ENCODE results near the gene RNF220. TPM values are rescaled to one million over a fixed set of nuclear protein-coding genes. Genes with fewer than 3 reads are reported as not detected.

The RNF220 gene
- total RNA-seq, 1 experiment from 2014 or later = 128 TPM

DNA sequence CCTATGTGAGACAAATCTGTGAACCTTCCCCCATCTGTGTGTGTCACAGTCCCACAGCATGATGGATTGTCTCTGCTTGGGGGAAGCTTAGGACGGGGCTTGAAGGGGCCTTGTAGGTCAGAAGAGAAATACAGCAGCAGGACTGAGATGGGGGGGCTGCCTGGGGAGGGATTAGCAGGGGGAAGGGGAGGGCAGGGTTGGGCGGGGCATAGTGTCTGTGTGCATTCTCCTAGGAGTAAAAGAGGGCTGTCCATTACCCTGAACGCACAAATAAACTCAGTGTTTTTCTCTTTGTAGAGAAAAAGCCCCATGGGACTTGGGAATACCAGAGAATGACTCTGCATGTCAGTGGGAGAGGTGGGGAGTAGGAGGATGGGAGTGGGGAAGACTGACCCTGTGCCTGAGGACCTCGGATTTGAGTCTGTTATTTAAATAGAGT lies 16.4 kb downstream of the RNF220 start (continued):
- TF ChIP-seq SMAD3 (CRISPR knock-in tag; IDR thresholded peaks at IDR 0.05; ENCODE audit: borderline replicate concordance) = no peak

- CTCF ChIA-PET = interaction anchor here (0.9 to 1.6 kb wide), 3 partner anchors 17 to 155 kb away, joined by 3 to 7 read pairs (median 3); partner anchors contain the start of gene RNF220
Measured at GRCh38 chr1:44422161-44422560, 17.1 kb downstream of the RNF220 start.

DNA sequence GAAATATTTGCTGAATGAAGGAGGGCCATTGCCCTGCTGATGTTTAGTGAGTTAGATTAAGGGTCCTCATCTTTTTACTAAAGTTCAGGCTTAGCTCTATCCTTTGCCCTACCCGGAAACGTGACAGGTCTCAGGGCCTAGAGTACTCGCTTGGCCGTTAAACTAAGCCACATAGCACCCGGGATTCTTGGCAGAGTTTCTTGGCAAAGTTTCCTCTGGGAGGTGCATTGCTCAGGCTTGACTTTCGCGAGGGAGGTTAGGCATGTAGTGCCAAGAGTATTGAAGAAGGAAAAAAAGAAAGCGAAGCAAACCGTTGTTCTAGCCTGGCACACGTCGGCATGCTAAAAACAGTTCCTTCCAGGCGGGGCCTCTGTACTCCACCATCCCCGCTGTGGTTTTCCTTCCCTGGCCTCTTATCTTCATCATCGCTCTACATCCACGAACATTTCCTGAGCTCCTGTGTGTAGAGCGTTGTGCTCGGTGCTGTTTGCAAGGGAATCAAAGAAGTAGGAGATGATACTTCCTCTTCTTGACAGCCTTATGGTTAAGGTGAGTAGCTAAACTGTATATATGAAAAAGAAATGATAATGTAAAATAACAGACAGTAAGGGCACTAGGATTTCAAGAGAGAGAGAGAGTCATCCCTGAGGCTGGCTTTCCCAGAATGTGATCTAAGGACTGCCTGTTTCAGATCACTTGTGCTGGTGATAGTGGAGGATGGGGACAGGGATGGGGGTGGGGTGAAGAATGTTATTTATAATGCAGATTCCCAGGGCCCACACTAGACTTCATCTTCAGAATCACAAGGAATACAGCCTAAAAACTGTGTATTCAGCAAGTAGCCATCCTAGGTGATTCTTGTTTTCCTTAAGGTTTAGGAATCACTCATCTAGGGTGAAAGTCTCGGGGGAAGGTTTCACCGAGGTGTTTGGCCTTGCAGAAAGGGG lies 18.8 kb downstream of the RNF220 start:
- H3K4me1 Mint-ChIP-seq = peaks cover 72% of the 10 kb centered on the region
- H3K27ac Mint-ChIP-seq = peak overlapping the region; percentile 26
- ATAC-seq (no peak), DNase-seq (ENCODE audit: low spot score) (no peak)
- no peaks in the 10 kb centered on the region; the same call in 1 of the 2 replicates for H3K27me3 Mint-ChIP-seq (ENCODE audit: low read depth)
- ChIA-PET CTCF (interaction anchor here (1.0 to 2.4 kb wide), 5 partner anchors 19 to 171 kb away, joined by 3 to 7 read pairs (median 5); partner anchors contain the start of gene RNF220), POLR2A (interaction anchor here (1.0 kb wide), 1 partner anchor 15 kb away, joined by 3 read pairs; no protein-coding TSS in a partner anchor)
- H3K4me3 Mint-ChIP-seq = no peak overlapping the region
- no peaks in the 10 kb centered on the region for H3K9me3 Mint-ChIP-seq
- TF ChIP-seq ARID4B (CRISPR knock-in tag; IDR thresholded peaks at IDR 0.05; ENCODE audit: borderline replicate concordance) (no peak), SOX15 (CRISPR knock-in tag; IDR thresholded peaks at IDR 0.05) (no peak), ZNF263 (CRISPR knock-in tag; IDR thresholded peaks at IDR 0.05; ENCODE audit: low read depth) (no peak), ZNF219 (CRISPR knock-in tag; IDR thresholded peaks at IDR 0.05; ENCODE audit: borderline replicate concordance) (no peak), IRF1 (CRISPR knock-in tag; IDR thresholded peaks at IDR 0.05) (no peak), ZBTB21 (CRISPR knock-in tag; IDR thresholded peaks at IDR 0.05; ENCODE audit: borderline replicate concordance) (no peak), CDX4 (CRISPR knock-in tag; IDR thresholded peaks at IDR 0.05; ENCODE audit: borderline replicate concordance) (no peak), ZNF532 (CRISPR knock-in tag; IDR thresholded peaks at IDR 0.05; ENCODE audit: borderline replicate concordance) (no peak), CREB1 (CRISPR knock-in tag; IDR thresholded peaks at IDR 0.05) (no peak), ZNF423 (CRISPR knock-in tag; IDR thresholded peaks at IDR 0.05) (no peak)
- no peaks in the 10 kb centered on the region for H3K36me3 Mint-ChIP-seq

More at GRCh38 chr1:44422161-44422560, 17.1 kb downstream of the RNF220 start:
- H3K27ac Mint-ChIP-seq = no peak overlapping the region
- H3K4me1 Mint-ChIP-seq = peaks cover 63% of the 10 kb centered on the region
- H3K27me3 Mint-ChIP-seq (ENCODE audit: low read depth) = peaks cover 4% of the 10 kb centered on the region
- no peaks in the 10 kb centered on the region for H3K36me3 Mint-ChIP-seq
- H3K9me3 Mint-ChIP-seq = no peaks in the 10 kb centered on the region
- POLR2A ChIA-PET = no interaction called here
- no peak for DNase-seq (ENCODE audit: low spot score)
- ATAC-seq = no peak
- TF ChIP-seq PREB (CRISPR knock-in tag; IDR thresholded peaks at IDR 0.05; ENCODE audit: borderline replicate concordance) (no peak), FOXJ3 (CRISPR knock-in tag; IDR thresholded peaks at IDR 0.05; ENCODE audit: borderline replicate concordance) (no peak)
- no peak overlapping the region for H3K4me3 Mint-ChIP-seq

Measured in WTC11 (cell line).